Panc1 (cell line): Measurements from ENCODE around the gene STMND1. TPM values are rescaled to one million over a fixed set of nuclear protein-coding genes. Genes with fewer than 3 reads are reported as not detected.

Source experiments
- ATAC-seq: fragments of 200-7000 bp; cut with Tn5 transposase; 2 replicates; pipeline ENCODE4 v1.9.1; 2020; ENCODE audit warnings: mild to moderate bottlenecking, moderate library complexity
- BruUV-seq: library from RNA; stranded (reverse); fragments of 400-500 nt; replicated peaks from 2 replicates; lab custom pipeline; 2021; lab: Mats Ljungman, UMichigan
- CTCF ChIA-PET: fragments of 300-600 bp; sonication (Branson Sonifier 250); formaldehyde crosslinking; loops from one replicate; lab custom pipeline; 2022; ENCODE audit warnings: antibody characterized with exemption; lab: Charles Lee
- POLR2A ChIA-PET: fragments of 300-600 bp; sonication (Branson Sonifier 250); formaldehyde crosslinking; loops from one replicate; lab custom pipeline; 2022; ENCODE audit warnings: antibody characterized with exemption; lab: Charles Lee
- DNase-seq: peaks from one replicate; pipeline ENCODE4 v3.0.0-alpha.2; 2010; ENCODE audit warnings: low read depth, low spot score
- H3K27ac ChIP-seq: 2 replicates; pipeline ENCODE4 v1.5.1; 2011; ENCODE audit warnings: mild to moderate bottlenecking, low read length, inconsistent platforms
- H3K27me3 ChIP-seq: fragments of 200-500 bp; sonication (Bioruptor generic); 2 replicates; pipeline ENCODE4 v1.6.0; 2014; ENCODE audit warnings: low read length, inconsistent platforms; ENCODE audit not compliant: control insufficient read depth, insufficient read depth
- H3K36me3 ChIP-seq: fragments of 200-500 bp; sonication (Bioruptor generic); 2 replicates; pipeline ENCODE4 v1.5.1; 2014; ENCODE audit warnings: inconsistent platforms, mild to moderate bottlenecking, low read length, moderate library complexity; ENCODE audit not compliant: control insufficient read depth, insufficient read depth
- H3K4me1 ChIP-seq: 2 replicates; pipeline ENCODE4 v1.5.1; 2011; ENCODE audit warnings: inconsistent platforms, mild to moderate bottlenecking, low read length, moderate library complexity; ENCODE audit not compliant: control insufficient read depth, insufficient read depth
- H3K4me3 ChIP-seq, 2 experiments: 2 replicates each; pipeline ENCODE4 v1.5.1; 2011 to 2012; ENCODE audit warnings: low read depth in 2 of 2, low read length in 2 of 2, mild to moderate bottlenecking in 2 of 2, inconsistent platforms in 1 of 2, moderate library complexity in 1 of 2
- H3K9me3 ChIP-seq: fragments of 200-500 bp; sonication (Bioruptor generic); 2 replicates; pipeline ENCODE4 v1.5.1; 2014; ENCODE audit warnings: low read depth, mild to moderate bottlenecking, inconsistent platforms, low read length, moderate library complexity; ENCODE audit not compliant: control insufficient read depth, insufficient read depth
- POLR2AphosphoS5 ChIP-seq: IDR thresholded peaks from 2 replicates; pipeline ENCODE4 v1.6.1; 2012; ENCODE audit warnings: mild to moderate bottlenecking, low read depth, low read length, moderate library complexity
- SIN3A ChIP-seq: IDR thresholded peaks from 2 replicates; pipeline ENCODE4 v1.6.1; 2012; ENCODE audit warnings: low read depth, mild to moderate bottlenecking, low read length, moderate library complexity, borderline replicate concordance; ENCODE audit not compliant: insufficient read depth
- TCF7L2 ChIP-seq: IDR thresholded peaks from 2 replicates; pipeline ENCODE4 v1.6.1; 2011; ENCODE audit warnings: mild to moderate bottlenecking, low read depth, low read length, inconsistent platforms
- in situ Hi-C: cut with HindIII; loops from 2 replicates; pipeline ENCODE4 v1.10.0; 2016; ENCODE audit warnings: low sequenced_read_pairs, low pct_unique_long_range_greater_than_20kb
- intact Hi-C: fragments of 100-400 bp; cut with micrococcal nuclease; formaldehyde crosslinking; loops from one replicate; pipeline ENCODE4 v1.10.0; 2022; ENCODE audit not compliant: unreplicated experiment
- total RNA-seq: library from RNA; stranded (reverse); gene quantifications from one replicate; pipeline ENCODE4 v1.2.1, GENCODE V29; 2021; ENCODE audit not compliant: unreplicated experiment
- TF ChIP-seq, protein P1 (sequence below): fragments of 450-650 bp; IDR thresholded peaks from 2 replicates; pipeline ENCODE4 v1.5.1; 2017; ENCODE audit warnings: mild to moderate bottlenecking
- TF ChIP-seq, protein P2 (sequence below), 2 experiments: IDR thresholded peaks; 2 replicates each; pipeline ENCODE4 v1.6.1; 2011 to 2012; ENCODE audit warnings: low read depth in 2 of 2, control low read depth in 1 of 2, low read length in 1 of 2, mild to moderate bottlenecking in 1 of 2, moderate library complexity in 1 of 2; ENCODE audit not compliant: insufficient read depth in 1 of 2

Gene STMND1
- total RNA-seq, 1 experiment from 2014 or later: not detected

DNA sequence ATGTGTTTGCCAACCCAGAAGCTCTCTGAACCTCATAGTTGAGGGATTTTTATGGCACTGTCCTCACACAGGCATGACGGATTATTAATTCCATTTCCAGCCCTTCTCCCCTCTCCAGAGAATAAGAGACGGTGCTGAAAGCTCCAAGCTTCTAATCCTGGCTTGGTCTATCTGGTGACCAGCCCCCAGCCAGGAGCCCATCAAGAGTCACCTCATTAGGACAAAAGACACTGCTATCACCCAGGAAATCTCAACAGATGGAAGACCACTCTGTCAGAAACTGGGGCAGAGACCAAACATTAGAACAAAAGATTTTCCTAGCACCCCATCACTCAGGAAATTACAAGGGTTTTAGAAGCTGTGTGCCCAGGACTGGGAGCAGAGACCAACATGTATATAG, 48.2 kb downstream of the STMND1 start:
- H3K36me3 ChIP-seq: no peaks in the 10 kb centered on the region
- no peak overlapping the region for H3K27ac ChIP-seq
- no TSS peak for BruUV-seq
- H3K9me3 ChIP-seq: peaks cover 11% of the 10 kb centered on the region; the same call in 1 of the 2 replicates
- ChIA-PET POLR2A (no interaction called here), CTCF (no interaction called here)
- ATAC-seq: no peak
- H3K27me3 ChIP-seq: no peaks in the 10 kb centered on the region
- in situ Hi-C loops (no loop called here), intact Hi-C loops (no loop called here)
- TF ChIP-seq POLR2AphosphoS5 (no peak), SIN3A (no peak)
- TF ChIP-seq, protein P1, sequence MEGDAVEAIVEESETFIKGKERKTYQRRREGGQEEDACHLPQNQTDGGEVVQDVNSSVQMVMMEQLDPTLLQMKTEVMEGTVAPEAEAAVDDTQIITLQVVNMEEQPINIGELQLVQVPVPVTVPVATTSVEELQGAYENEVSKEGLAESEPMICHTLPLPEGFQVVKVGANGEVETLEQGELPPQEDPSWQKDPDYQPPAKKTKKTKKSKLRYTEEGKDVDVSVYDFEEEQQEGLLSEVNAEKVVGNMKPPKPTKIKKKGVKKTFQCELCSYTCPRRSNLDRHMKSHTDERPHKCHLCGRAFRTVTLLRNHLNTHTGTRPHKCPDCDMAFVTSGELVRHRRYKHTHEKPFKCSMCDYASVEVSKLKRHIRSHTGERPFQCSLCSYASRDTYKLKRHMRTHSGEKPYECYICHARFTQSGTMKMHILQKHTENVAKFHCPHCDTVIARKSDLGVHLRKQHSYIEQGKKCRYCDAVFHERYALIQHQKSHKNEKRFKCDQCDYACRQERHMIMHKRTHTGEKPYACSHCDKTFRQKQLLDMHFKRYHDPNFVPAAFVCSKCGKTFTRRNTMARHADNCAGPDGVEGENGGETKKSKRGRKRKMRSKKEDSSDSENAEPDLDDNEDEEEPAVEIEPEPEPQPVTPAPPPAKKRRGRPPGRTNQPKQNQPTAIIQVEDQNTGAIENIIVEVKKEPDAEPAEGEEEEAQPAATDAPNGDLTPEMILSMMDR: no peak
- DNase-seq: no peak
- no peaks in the 10 kb centered on the region for H3K4me1 ChIP-seq
- no peak overlapping the region for H3K4me3 ChIP-seq

DNA sequence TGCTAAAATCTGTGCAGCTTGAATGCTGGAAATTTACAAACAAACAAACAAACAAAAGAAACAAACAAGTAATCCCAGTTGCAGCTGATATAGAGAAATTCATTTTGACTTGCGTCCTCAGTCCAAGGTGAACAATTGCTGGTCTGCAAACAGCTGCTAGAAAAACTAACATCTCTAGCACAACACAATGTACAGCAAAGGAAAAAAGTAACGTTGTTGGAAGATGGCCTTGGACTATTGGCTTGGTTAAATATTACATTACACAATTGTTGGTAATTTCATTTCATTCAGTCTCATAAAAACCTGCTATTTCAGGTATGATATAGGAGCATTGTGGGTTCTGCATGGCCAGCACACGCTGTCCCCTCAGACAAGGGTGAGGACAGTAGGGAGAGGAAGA, 50.0 kb downstream of the STMND1 start:
- H3K9me3 ChIP-seq: peaks cover 11% of the 10 kb centered on the region; the same call in 1 of the 2 replicates
- no peaks in the 10 kb centered on the region for H3K27me3 ChIP-seq
- ATAC-seq: no peak
- TF ChIP-seq, protein P1: no peak
- TF ChIP-seq, protein P2, sequence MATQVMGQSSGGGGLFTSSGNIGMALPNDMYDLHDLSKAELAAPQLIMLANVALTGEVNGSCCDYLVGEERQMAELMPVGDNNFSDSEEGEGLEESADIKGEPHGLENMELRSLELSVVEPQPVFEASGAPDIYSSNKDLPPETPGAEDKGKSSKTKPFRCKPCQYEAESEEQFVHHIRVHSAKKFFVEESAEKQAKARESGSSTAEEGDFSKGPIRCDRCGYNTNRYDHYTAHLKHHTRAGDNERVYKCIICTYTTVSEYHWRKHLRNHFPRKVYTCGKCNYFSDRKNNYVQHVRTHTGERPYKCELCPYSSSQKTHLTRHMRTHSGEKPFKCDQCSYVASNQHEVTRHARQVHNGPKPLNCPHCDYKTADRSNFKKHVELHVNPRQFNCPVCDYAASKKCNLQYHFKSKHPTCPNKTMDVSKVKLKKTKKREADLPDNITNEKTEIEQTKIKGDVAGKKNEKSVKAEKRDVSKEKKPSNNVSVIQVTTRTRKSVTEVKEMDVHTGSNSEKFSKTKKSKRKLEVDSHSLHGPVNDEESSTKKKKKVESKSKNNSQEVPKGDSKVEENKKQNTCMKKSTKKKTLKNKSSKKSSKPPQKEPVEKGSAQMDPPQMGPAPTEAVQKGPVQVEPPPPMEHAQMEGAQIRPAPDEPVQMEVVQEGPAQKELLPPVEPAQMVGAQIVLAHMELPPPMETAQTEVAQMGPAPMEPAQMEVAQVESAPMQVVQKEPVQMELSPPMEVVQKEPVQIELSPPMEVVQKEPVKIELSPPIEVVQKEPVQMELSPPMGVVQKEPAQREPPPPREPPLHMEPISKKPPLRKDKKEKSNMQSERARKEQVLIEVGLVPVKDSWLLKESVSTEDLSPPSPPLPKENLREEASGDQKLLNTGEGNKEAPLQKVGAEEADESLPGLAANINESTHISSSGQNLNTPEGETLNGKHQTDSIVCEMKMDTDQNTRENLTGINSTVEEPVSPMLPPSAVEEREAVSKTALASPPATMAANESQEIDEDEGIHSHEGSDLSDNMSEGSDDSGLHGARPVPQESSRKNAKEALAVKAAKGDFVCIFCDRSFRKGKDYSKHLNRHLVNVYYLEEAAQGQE (IDR thresholded peaks at IDR 0.05; ENCODE audit: insufficient read depth in 1 of 2, low read depth in 2 of 2, low read length in 1 of 2): no peak
- no peak for TF ChIP-seq TCF7L2
- TF ChIP-seq SIN3A: no peak
- TF ChIP-seq POLR2AphosphoS5: no peak
- no peaks in the 10 kb centered on the region for H3K36me3 ChIP-seq
- no peak overlapping the region for H3K27ac ChIP-seq
- intact Hi-C loops: no loop called here
- H3K4me3 ChIP-seq: no peak overlapping the region
- ChIA-PET POLR2A (no interaction called here), CTCF (no interaction called here)
- no peak for DNase-seq
- in situ Hi-C loops: no loop called here
- H3K4me1 ChIP-seq: no peaks in the 10 kb centered on the region
- no TSS peak for BruUV-seq
